PC-9 (cell line): Measurements from ENCODE around the gene DOCK1.

Experiments
- CTCF ChIP-seq: fragments of 200-600 bp; sonication (generic); conservative IDR thresholded peaks from 2 replicates; pipeline ENCODE4 v1.6.1; 2017; ENCODE audit warnings: mixed run types, antibody characterized with exemption, mild to moderate bottlenecking, moderate library complexity
- EZH2 ChIP-seq: fragments of 200-600 bp; sonication (generic); IDR thresholded peaks from 2 replicates; pipeline ENCODE4 v1.8.0; 2017; ENCODE audit warnings: antibody characterized with exemption, low read depth

GRCh38 chr10:127082651-127083050 lies 177.4 kb downstream of the DOCK1 start:
- TF ChIP-seq CTCF (no peak), EZH2 (no peak)
